Hematopoietic multipotent progenitor cell treated with erythropoietin and hydrocortisone succinate and interleukin-3 and kit ligand, for 17 days (in vitro differentiated cells): ENCODE results near the gene DMD.

Source experiments
- DNase-seq: peaks from one replicate; pipeline ENCODE4 v3.0.0-alpha.2; 2015; ENCODE audit warnings: low spot score

Gene DMD

GRCh38 chrX:31340587-31340986, 1870.8 kb downstream of the DMD start:
- no peak for DNase-seq

- no peak for DNase-seq
Observed at GRCh38 chrX:31338991-31339350, 1872.4 kb downstream of the DMD start.

GRCh38 chrX:31337332-31337731, 1874.0 kb downstream of the DMD start:
- no peak for DNase-seq

DNA sequence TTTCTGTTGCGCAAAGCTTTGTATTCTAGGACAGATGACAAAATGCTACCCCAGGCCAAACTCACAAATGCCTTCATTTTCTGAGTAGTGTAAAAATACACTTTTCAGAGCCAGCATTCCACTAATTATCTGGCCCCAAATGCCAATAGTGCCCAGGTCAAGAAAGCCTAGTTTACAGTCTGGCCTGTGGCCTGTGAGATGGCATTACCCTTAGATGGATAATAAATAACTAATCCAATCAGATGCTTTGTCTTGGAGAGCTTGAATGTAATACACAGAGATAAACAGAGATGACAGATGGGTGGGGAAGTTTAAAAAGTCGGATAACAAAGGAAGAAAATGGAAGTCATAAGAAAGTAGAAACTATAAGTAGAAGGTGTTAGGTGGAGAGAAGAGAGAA, 1874.9 kb downstream of the DMD start:
- no peak for DNase-seq

- DNase-seq = no peak
Observed at GRCh38 chrX:31334997-31335396, 1876.4 kb downstream of the DMD start.

- DNase-seq = no peak
Observed at GRCh38 chrX:31333165-31333831, 1878.1 kb downstream of the DMD start.

- DNase-seq = no peak
Observed at GRCh38 chrX:31331928-31332327, 1879.4 kb downstream of the DMD start.

GRCh38 chrX:31331015-31331414, 1880.3 kb downstream of the DMD start:
- no peak for DNase-seq

DNA sequence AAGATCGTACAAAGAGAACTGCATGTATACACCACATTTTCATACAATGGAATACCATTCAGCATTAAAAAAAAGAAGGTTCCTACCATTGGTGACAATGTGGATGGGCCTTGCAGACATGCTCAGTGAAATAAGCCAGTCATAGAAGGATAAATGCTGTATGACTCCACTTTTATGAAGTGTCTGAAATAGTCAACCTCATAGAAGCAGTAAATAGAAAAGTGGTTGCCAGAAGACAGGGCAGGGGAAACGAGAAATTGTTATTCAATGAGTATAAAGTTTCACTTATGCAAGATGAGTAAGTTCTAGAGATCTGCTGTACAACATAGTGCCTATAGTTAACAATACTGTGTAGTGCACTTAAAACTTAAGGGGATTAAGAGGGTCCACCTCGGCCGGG, 1882.1 kb downstream of the DMD start:
- DNase-seq = no peak

- DNase-seq = no peak
Observed at GRCh38 chrX:31323658-31324057, 1887.7 kb downstream of the DMD start.

DNA sequence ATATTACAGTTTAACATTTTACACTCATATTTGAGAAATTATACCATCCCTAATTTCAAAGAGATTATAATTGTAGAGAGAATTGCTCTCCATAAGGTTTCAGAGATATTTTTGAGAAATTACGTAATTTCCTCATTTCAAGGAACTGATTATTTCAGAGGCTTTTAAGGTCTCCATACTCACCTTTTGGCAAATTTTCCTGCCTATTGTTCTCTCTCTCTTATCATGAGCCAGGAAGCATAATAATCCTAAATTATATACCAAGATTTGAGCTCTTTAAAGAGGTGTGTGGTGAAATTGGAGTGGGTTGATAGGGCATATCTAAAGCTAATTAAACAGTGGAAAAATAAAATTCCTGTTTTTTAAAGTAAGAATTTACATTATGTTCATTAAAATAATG, 1890.6 kb downstream of the DMD start:
- no peak for DNase-seq

DNA sequence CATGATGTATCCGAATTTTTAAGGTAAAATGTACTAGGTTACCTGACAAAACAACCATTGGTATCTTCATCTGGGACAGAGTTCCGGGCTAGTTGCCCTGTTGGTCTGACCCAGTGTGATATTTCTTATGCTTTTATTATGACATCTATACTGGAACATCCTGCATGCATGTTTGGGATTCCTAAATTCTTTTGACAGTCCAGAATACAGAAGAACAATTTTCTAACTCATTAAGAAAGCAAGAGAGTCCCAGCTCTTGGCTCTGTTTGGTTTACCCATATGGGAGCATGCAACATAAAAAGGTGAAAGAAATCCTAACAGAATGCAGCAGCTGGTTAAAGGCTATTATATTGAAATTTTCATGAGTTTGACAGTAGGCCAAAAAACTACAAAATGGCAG, 1891.8 kb downstream of the DMD start:
- DNase-seq = no peak

- DNase-seq = no peak
Observed at GRCh38 chrX:31318866-31319265, 1892.5 kb downstream of the DMD start.

DNA sequence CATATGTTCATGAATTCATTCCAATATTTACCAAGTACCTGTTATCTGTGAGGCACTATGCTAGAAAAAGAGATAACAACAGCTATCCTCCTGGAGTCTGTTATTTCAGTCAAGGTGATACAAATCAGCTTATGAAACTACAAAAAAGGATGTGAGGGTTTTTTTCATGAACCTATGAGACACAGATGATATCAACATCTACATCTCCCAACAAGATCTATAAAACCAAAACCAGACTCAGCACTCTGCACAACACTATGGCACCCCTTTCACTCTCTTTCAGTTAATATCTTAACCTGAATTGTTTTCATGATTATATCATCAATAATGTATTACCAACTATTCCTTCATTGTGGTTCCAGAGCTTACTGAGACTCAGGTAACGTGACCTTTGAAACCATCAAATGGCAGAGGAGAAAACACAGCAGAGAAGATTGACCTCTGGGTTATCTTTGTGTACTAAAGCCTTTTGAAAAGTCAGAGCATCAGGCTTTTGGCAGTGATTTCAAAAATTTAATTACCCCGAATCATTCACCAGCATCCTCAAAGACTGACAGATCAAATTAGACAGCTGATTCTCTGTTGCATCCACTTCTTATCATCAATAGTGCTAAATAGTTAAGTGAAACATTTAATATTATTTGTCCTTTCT, 1894.9 kb downstream of the DMD start:
- DNase-seq = no peak

DNA sequence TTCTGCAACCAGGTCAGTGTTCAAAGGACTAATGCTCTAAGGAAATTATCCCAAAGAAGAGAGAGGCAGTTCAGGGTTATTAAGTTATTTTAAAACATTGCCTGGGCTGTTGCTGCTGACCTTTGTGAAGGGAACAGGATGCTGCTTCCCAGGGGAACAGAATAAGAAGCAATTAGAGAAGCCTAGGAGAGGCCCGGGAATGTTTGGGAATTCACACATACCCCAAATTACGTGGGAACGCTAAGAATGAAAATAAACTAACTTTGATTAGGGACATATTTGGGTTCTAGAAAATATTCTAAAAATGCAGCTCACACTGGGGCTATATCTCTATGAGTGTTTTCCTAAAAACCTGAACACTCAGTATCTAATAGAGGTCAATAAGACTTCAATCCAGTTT, 1896.4 kb downstream of the DMD start:
- no peak for DNase-seq

GRCh38 chrX:31307952-31308351, 1903.4 kb downstream of the DMD start:
- no peak for DNase-seq

DNA sequence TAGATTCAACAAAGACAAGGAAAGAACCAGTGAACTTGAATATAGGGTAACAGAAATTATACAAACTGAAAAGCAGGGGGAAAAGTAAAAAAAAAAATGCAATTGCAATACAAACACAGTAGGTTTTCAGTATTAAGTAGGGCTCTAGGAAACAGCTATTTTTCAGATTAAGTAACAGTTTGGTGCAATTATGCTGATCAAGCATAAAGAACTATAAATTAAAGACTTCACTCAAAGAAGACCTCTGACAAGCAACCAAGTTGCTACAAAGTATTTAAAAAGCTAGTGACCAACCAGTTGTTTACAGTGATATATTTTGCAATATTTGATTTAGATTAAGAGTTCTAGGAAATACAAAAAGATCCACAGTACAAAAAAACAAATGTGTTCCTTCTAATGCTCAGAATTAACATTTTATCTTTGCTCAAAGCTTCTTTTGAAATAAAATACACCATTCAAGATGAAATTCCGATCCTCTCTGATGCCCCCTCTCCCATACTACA, 1908.7 kb downstream of the DMD start:
- no peak for DNase-seq

- DNase-seq = no peak
Observed at GRCh38 chrX:31301941-31302340, 1909.4 kb downstream of the DMD start.

GRCh38 chrX:31301203-31301602, 1910.1 kb downstream of the DMD start:
- no peak for DNase-seq

- no peak for DNase-seq
Observed at GRCh38 chrX:31298916-31299315, 1912.4 kb downstream of the DMD start.

DNA sequence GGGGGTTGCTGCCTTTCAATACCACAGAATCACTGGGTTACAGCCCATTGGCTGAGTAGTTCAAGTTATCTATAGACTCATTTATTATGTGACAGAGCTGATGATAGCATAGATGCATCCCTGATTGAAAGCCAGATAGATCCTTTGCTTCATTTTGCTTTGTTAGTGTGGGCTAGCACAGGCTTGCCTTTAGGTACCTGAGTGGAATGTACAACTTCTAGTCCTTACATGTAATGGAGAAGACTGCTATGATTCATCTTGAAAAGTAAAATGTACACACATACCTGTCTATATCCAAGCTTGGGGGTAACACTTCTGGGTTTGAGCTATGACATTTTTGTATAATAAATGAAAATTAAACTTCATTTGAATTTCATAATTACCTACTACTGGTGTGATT, 1913.5 kb downstream of the DMD start:
- DNase-seq = no peak

DNA sequence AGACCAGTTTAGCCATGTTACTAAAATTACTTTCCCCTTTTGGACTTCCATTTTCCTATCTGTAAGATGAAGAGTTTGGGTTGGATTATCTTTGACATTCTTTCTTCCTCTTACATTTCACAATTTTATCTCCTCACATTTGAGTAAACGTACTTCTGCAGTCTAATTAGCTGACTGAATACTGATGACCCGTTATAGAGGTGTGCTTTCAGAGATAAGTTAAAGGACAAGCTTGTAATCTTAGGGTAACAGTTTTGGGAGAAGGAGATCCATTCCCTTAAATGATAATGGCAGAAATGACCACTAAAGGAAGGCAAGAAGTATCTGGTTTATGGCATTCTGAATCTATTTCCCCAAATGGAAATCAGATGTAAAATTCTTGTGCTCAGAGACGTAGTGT, 1916.9 kb downstream of the DMD start:
- no peak for DNase-seq

GRCh38 chrX:31293409-31293808, 1917.9 kb downstream of the DMD start:
- DNase-seq = no peak

- DNase-seq = no peak
Observed at GRCh38 chrX:31291131-31291530, 1920.2 kb downstream of the DMD start.
